HG03045 (cell line): ENCODE results near the gene UNC93A.
"Not testable (repeated sequence)": the region's sequence is repeated elsewhere in the genome, so short reads cannot be mapped to it uniquely, and the experiment has no call there.

ENCODE experiments used
- ATAC-seq: cut with Tn5 transposase; IDR thresholded peaks from one replicate; pipeline ENCODE4 v1.9.1; 2021; ENCODE audit warnings: mild to moderate bottlenecking, moderate library complexity; ENCODE audit not compliant: unreplicated experiment

UNC93A gene

GRCh38 chr6:167336844-167337630, 45.9 kb downstream of the UNC93A start:
- no peak for ATAC-seq

DNA sequence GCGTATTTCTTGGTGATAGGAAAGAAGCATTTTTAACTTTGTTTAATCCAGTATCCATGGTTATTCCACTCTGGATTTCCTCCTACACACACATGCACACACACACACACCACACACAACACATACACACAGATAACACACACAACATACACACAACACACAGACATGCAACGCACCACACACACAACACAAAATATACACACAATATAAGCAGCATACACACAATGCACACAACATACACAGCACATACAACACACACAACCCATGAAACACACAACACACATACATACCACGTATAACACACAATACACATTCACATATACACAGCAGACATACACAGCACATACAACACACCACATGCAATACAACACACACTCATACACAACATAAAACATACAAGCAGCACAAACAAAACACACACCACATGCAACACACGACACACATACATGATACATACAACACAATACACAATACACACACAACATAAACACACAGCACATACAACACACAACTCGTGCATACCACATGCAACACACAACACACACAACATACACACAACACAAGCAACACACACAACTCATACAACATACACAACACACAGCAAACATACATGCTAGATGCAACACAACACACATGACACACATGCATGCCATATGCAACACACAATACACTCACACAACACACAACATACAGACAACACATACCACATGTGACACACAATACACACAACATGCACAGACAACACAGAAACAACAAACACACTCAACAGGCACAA, 46.7 kb downstream of the UNC93A start:
- no peak for ATAC-seq

GRCh38 chr6:167338541-167339117, 47.5 kb downstream of the UNC93A start:
- ATAC-seq: no peak

DNA sequence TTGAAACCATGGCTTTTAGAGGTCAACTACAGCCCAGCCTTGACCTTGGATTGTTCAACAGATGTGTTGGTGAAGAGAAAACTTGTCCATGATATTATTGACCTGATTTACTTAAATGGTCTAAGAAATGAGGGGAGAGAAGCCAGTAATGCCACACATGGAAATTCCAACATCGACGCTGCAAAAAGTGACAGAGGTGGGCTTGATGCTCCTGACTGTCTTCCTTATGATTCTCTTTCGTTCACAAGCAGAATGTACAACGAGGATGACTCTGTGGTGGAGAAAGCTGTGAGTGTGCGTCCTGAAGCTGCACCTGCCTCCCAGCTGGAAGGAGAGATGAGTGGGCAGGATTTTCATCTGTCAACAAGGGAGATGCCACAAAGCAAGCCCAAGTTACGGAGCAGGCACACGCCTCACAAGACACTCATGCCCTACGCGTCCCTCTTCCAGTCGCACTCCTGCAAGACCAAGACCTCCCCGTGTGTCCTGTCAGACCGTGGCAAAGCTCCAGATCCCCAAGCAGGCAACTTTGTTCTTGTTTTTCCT, 50.0 kb downstream of the UNC93A start:
- ATAC-seq: no peak

DNA sequence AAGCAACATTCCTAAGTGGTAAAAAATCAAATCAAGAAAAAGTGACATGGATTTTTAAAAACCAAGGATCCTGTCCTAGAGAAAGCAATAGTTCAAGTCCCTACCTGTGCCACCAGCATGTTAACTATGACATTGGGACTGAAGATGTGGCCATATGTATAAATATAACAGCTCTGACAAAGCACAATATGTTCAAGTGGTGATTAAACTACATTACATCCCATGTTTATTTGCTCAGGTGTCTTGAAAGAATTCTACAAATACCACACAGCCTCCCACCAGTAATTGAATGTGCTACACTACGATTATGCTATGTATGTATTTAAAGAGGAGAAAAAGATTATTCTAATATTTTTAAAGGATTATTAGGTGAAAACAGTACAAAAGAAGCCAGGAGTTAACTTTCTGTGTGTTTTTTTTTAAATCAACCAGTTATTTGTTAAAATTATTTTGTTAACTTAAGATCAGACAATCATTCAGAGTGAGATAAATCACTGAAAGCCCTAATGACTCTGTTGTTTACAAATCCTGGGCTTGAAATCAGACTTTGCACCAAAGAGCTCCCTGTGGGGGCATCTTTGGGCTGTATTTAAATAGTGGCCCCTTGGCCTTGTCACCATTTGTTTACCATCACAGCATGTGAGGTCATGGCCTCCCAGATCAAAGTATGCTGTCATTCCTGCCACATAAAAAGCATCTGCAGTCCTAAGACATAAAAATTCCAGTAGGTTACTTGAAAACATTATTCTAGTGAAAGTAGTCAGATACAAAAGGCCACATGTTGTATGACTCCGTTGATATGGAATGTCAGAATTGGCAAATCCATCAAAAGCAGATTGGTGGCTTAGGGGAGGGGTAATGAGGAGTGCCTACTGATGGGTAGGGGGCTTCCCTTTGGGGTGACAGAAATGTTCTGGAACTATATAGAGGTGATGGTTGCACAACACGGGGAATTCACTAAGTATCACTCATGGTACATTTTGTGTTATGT, 50.8 kb downstream of the UNC93A start:
- no peak for ATAC-seq

GRCh38 chr6:167342879-167343610, 51.9 kb downstream of the UNC93A start:
- ATAC-seq: no peak

DNA sequence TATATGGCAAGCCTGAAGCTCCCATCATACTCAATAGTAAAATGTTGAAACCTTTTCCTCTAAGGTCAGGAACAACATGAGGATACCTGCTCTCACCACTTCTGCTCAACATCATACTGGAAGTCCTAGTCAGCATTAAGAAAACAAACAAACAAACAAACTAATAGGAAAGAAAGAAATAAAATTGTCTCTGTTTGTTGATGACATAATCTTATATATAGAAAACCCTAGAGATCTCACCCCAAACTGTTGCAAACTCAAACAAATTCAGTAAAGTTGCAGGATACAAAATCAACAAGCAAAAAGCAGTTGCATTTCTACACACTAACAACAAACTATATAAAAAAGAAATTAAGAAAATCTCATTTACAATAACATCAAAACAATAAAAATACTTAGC, 54.2 kb downstream of the UNC93A start:
- ATAC-seq: no peak

GRCh38 chr6:167345960-167346359, 54.8 kb downstream of the UNC93A start:
- ATAC-seq: no peak

DNA sequence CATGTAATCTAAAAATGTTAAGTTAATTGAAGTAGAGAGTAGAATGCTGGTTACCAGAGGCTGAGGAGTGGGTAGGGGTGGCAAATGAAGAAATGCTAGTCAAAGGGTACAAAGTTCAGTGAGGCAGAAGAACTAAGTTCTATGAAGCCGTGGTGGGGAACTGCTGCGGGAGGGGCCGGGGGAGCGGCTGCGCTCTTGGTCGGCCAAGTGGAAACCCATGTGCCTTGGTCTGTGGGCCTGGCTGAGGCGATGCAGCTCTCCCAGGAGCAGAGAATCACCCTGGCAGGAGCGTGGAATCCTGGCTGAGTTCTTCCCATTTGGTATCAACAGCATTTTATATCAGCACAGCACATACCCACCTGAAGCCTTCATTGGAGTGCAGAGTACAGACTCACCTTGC, 56.1 kb downstream of the UNC93A start:
- no peak for ATAC-seq

GRCh38 chr6:167349631-167350274, 58.6 kb downstream of the UNC93A start:
- ATAC-seq: no peak

GRCh38 chr6:167350275-167350696, 59.2 kb downstream of the UNC93A start:
- no peak for ATAC-seq

DNA sequence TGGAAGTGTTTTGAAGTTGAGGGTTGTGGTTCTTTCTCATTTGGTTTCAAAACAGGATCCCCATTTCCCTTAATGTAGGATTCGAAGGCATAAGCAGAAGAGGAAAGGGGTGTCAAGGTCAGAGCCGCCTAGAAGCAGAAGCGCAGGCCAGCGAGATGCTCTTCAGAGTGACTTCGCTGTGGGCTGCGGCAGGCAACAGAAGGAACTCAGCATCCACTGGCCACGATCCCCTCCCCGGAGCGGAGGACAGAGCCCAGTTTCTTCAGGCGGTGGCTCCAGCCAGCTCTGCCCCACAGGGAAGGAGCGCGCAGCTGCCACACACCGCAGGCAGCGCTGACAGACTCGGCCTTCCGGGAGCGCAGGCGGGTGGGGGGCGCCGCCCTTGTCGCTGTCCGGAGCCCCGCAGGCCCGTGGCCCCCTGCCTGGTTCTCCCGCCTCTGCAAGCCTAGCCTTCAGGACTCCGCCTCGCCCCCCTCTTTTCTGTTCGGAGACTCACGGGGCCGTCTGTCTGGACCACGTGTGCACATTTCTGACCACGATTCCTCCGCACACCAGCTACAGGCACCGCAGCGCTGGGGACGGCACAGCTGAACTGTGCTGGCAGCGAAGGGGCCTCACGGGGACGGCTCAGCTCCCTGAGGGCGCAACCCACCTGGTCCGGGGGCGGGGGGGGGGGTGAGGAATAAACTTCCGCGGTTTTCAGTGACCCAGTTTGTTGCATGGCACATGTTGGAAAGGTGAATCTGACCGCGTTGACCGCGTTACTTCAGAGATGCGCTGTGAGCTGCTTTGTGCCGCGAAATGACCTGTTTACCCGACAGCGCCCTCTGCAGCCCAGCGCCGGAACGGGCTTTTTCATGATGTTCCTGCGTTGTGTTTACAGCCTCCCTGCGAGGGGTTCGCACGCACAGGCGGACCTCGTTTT, 59.9 kb downstream of the UNC93A start:
- ATAC-seq: peak; percentile 70

DNA sequence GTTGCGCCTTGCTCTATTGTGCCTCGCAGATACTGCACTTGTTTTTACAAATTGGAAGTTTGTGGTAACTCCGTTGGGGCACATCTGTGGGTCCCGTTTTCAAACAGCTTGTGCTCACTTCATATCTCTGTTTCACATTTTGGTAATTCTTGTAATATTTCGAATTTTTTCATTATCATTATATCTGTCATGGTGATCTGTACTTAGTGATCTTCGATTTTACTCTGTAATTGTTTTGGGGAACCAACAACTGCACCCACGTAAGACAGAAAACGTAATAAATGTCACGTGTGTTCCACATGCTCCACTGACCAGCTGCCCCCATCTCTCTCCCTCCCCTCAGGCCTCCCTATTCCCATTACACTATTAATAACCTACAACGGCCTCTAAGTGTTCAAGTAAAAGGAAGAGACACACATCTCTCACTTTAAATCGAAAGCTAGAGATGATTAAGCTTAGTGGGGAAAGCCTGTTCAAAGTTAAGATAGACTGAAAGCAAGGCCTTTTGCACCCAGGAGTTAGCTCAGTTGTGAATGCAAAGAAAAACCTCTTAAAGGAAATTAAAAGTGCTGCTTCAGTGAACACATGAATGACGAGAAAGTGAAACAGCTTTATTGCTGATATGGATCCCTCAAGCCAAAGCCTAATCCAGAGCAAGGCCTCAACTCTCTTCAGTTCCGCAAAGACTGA, 60.7 kb downstream of the UNC93A start:
- ATAC-seq: peak; percentile 28

DNA sequence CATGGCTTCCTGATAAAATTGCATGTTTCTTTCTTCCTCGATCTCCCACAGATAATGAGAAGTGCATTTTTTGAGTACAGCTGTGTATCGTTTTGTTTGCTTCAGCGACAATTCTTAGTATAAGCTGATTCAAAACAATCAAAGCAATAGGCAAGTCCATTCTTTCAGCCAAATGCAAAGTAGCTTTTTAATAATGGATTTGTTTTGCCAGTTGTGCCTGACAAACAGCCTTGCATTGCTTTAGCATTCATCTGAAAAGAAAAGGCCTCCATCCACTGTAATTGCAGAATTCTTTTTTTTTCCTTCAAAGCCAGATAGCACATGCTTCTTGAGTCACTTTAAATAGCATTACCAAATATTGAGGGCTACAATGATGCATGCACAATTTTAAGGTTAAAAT, 65.8 kb downstream of the UNC93A start:
- no peak for ATAC-seq

DNA sequence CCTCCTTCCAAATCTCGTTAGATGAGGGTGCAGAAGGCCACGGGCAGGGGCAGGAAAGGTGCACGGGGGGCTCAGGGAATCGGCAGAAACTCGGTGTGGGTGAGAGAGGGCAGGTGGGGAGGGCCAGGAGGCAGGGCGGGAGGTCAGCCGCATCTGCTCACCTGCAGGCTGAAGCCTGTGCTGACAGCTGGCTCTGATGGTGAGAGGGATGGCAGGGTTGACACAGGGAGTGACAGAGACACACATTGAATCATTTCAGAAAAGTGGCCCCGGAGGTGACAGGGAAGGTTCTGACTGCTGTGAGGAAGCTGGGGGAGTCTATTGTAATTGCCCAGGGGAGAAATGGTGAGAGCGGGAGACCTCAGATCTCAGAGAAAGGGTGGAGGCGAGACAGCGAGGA, 67.3 kb downstream of the UNC93A start:
- not testable (repeated sequence) for ATAC-seq

DNA sequence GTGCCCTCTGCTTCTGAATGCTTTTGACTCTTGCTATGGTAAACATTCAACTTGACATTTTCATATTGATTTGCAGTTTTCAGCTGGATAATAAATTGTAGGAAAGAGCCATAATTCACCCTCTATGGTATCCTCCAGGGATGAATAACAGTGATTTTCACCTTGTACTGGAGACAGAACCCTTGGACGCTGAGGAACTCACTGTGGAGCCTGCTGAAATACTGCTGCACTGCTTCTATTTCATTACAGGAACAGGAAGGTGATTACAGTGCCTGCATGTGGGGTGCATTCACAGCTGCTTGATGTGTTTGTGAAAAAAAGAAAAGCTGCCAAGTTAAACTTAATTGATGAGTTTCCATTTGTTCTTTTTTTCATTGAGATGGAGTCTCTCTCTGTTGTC, 70.1 kb downstream of the UNC93A start:
- ATAC-seq: not testable (repeated sequence)
